Measurements from ENCODE around the gene OR5C1. TPM values are rescaled to one million over a fixed set of nuclear protein-coding genes. Genes with fewer than 3 reads are reported as not detected.
"Not testable (repeated sequence)": the region's sequence is repeated elsewhere in the genome, so short reads cannot be mapped to it uniquely, and the experiment has no call there.

OR5C1 gene
- total and polyA plus RNA-seq, 4 donors: not detected

DNA sequence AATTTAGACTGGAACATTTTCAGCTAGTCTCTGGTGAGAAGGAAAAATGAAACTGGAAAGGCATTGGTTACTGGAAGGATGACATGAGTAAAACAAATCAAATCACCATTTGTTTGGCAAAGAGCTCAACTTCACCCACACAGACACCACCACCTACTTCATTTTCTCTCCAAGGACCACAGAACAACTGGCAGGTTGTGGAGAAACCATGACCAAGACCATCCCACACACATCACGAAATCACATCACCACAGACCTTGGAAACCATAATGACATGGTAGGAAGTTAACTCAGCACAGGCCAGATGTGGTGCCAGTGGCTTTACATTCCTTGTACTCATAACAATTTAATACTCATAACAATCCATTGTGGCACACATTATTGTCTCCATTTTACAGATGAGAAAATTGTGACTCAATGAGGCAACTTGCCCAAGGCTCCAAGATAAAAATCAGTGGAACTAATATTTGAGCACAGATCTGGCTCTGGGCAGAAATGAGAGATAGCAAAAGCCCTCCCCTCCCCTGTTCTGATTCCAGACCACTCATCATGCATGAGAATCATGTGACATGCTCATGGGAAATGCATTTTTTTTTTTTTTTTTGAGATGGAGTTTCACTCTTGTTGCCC, 18.7 kb downstream of the OR5C1 start:
- H3K36me3 ChIP-seq (ENCODE audit: control insufficient read depth in 1 of 2, insufficient read depth in 2 of 2, low read length in 1 of 2): no peaks in the 10 kb centered on the region
- no peaks in the 10 kb centered on the region for H3K9me3 ChIP-seq (ENCODE audit: control insufficient read depth, low read length)
- no peak overlapping the region for H3K27ac ChIP-seq (ENCODE audit: low read depth in 1 of 2, low read length in 2 of 2)
- H3K4me1 ChIP-seq (ENCODE audit: control insufficient read depth in 1 of 2, insufficient read depth in 2 of 2, low read length in 2 of 2): no peaks in the 10 kb centered on the region
- DNase-seq (no peak), ATAC-seq (ENCODE audit: low FRiP score) (no peak)
- WGBS, 2 donors: 21 to 32% methylated on average over 1 of the region's 1 CpG
- no peak overlapping the region for H3K4me3 ChIP-seq (ENCODE audit: low read length in 2 of 2)
- H3K27me3 ChIP-seq (ENCODE audit: control insufficient read depth in 1 of 2, insufficient read depth in 2 of 2, low read length in 1 of 2): no peaks in the 10 kb centered on the region
- intact Hi-C loops (cut with DNase I): loop anchor here in 1 of 2 donors (10.0 kb wide), 1 partner anchor 703 kb away; no protein-coding TSS in a partner anchor

- no peaks in the 10 kb centered on the region for H3K27me3 ChIP-seq (ENCODE audit: control insufficient read depth in 1 of 2, insufficient read depth in 2 of 2, low read length in 1 of 2)
- H3K36me3 ChIP-seq (ENCODE audit: control insufficient read depth in 1 of 2, insufficient read depth in 2 of 2, low read length in 1 of 2): no peaks in the 10 kb centered on the region
- no peak overlapping the region for H3K4me3 ChIP-seq (ENCODE audit: low read length in 2 of 2)
- intact Hi-C loops (cut with DNase I): loop anchor here in 1 of 2 donors (2.0 to 10.0 kb wide), 2 partner anchors 343 to 703 kb away; no protein-coding TSS in a partner anchor
- H3K4me1 ChIP-seq (ENCODE audit: control insufficient read depth in 1 of 2, insufficient read depth in 2 of 2, low read length in 2 of 2): no peaks in the 10 kb centered on the region
- ATAC-seq (ENCODE audit: low FRiP score) (no peak), DNase-seq (no peak)
- no peaks in the 10 kb centered on the region for H3K9me3 ChIP-seq (ENCODE audit: control insufficient read depth, low read length)
- WGBS, 2 donors: 96% methylated on average over 3 of the region's 3 CpGs
- no peak overlapping the region for H3K27ac ChIP-seq (ENCODE audit: low read depth in 1 of 2, low read length in 2 of 2)
Observed at GRCh38 chr9:122808141-122808540, 19.4 kb downstream of the OR5C1 start.

DNA sequence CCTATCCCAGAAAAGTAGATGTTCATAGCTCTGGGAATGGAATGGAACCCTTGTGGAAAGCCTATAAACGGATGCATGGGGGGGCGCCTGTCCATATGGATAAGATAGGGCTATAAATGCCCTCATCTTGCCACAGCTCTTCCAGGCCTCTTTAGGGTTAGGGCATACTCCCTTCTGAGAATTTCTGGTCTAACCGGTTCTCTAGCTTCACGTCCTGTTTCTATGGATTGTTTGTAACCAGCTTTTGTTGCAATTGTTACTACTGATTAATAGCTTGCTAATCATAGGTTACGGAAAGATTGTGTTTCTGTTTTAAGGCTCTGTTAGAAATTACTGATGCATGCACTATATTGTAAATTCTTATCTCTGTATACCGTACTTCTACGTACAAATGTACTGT, 20.5 kb downstream of the OR5C1 start:
- not testable (repeated sequence) for DNase-seq; H3K27ac ChIP-seq (ENCODE audit: low read depth in 1 of 2, low read length in 2 of 2); H3K4me3 ChIP-seq (ENCODE audit: low read length in 2 of 2); ATAC-seq (ENCODE audit: low FRiP score); H3K27me3 ChIP-seq (ENCODE audit: control insufficient read depth in 1 of 2, insufficient read depth in 2 of 2, low read length in 1 of 2); H3K9me3 ChIP-seq (ENCODE audit: control insufficient read depth, low read length); H3K4me1 ChIP-seq (ENCODE audit: control insufficient read depth in 1 of 2, insufficient read depth in 2 of 2, low read length in 2 of 2); H3K36me3 ChIP-seq (ENCODE audit: control insufficient read depth in 1 of 2, insufficient read depth in 2 of 2, low read length in 1 of 2)
- 89% methylated on average over 7 of the region's 7 CpGs for WGBS, 2 donors
- intact Hi-C loops (cut with DNase I): loop anchor here in 1 of 2 donors (2.0 to 10.0 kb wide), 2 partner anchors 344 to 704 kb away; no protein-coding TSS in a partner anchor

DNA sequence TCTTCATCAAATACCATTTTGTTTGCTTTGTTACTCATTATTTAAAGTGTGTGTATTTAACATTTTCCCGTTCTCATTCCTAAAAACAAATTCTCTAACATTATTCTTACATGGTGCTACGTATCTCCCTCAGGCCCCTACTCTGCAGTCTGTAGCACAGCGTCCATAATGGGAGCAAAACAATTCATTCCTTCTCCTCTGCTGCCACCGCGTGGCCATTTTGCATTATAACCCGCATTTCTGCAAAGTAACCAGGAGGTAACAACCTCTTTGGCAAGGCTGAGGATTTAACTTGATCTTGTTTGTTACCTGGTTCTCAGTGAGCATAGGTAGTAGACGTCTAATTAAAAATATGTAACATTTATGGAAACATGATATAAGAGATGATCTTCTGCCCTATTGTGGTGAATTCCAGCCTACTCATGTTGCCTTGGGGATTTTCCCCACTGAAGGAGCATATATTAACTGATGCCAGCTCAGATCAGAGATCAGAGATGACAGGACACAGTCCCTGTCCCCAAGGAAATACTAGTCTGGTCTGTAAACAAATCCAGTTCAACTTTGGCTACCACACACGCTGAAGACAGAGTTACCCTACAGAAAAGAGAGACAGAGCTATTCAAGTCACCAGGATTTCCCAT, 21.7 kb downstream of the OR5C1 start:
- peak; percentile 84 for ATAC-seq (ENCODE audit: low FRiP score)
- peak; percentile 71 to 90 for DNase-seq
- Histone ChIP-seq H3K4me1 (ENCODE audit: control insufficient read depth in 1 of 2, insufficient read depth in 2 of 2, low read length in 2 of 2) (no peaks in the 10 kb centered on the region), H3K27ac (ENCODE audit: low read depth in 1 of 2, low read length in 2 of 2) (no peak overlapping the region), H3K27me3 (ENCODE audit: control insufficient read depth in 1 of 2, insufficient read depth in 2 of 2, low read length in 1 of 2) (no peaks in the 10 kb centered on the region), H3K36me3 (ENCODE audit: control insufficient read depth in 1 of 2, insufficient read depth in 2 of 2, low read length in 1 of 2) (no peaks in the 10 kb centered on the region), H3K9me3 (ENCODE audit: control insufficient read depth, low read length) (no peaks in the 10 kb centered on the region), H3K4me3 (ENCODE audit: low read length in 2 of 2) (no peak overlapping the region)
- WGBS, 2 donors: 4% methylated on average over 8 of the region's 8 CpGs
- intact Hi-C loops (cut with DNase I): loop anchor here (2.0 to 10.0 kb wide), 3 partner anchors 346 to 686 kb away; no protein-coding TSS in a partner anchor

DNA sequence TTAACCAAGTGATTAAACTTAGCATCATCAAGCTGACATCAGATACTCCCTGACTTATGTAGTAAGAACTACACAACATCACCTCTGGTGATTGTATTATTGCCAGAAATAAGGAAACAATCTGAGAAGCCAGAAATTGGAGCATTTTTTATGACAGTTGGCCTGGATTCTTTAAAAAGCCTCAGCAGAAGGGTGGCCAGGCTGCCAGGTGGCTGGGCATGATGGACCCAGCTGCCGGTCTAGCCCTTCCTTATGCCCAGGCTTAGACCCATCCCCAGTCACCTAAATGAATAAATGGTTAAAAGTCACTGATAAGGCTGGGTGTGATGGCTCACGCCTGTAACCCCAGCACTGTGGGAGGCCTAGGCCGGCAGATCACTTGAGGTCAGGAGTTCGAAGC, 24.0 kb downstream of the OR5C1 start:
- Histone ChIP-seq H3K36me3 (ENCODE audit: control insufficient read depth in 1 of 2, insufficient read depth in 2 of 2, low read length in 1 of 2) (no peaks in the 10 kb centered on the region), H3K4me1 (ENCODE audit: control insufficient read depth in 1 of 2, insufficient read depth in 2 of 2, low read length in 2 of 2) (no peaks in the 10 kb centered on the region), H3K9me3 (ENCODE audit: control insufficient read depth, low read length) (no peaks in the 10 kb centered on the region), H3K27me3 (ENCODE audit: control insufficient read depth in 1 of 2, insufficient read depth in 2 of 2, low read length in 1 of 2) (no peaks in the 10 kb centered on the region), H3K27ac (ENCODE audit: low read depth in 1 of 2, low read length in 2 of 2) (no peak overlapping the region), H3K4me3 (ENCODE audit: low read length in 2 of 2) (no peak overlapping the region)
- intact Hi-C loops (cut with DNase I): loop anchor here (5.0 to 10.0 kb wide), 2 partner anchors 460 to 688 kb away; no protein-coding TSS in a partner anchor
- DNase-seq (no peak), ATAC-seq (ENCODE audit: low FRiP score) (no peak)
- 80 to 90% methylated on average over 4 of the region's 4 CpGs for WGBS, 2 donors

DNA sequence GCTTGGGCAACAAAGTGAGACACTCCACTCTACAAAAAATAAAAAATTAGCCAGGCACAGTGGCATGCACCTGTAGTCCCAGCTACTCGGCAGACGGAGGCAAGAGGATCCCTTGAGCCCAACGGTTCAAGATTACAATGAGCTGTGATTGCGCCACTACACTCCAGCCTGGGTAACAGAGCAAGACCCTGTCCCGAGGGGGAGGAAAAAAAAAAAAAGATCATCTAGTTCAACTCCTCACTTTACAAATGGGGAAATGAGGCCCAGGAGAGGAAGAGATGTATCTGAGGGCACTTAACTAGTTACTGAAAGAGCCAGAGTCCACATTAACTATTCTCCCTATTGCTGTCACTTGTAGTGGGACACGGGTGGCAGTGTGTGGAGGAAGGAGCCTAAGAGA, 25.8 kb downstream of the OR5C1 start:
- H3K4me1 ChIP-seq (ENCODE audit: control insufficient read depth in 1 of 2, insufficient read depth in 2 of 2, low read length in 2 of 2): no peaks in the 10 kb centered on the region
- no peak overlapping the region for H3K4me3 ChIP-seq (ENCODE audit: low read length in 2 of 2)
- WGBS, 2 donors: 79 to 81% methylated on average over 6 of the region's 6 CpGs
- no peaks in the 10 kb centered on the region for H3K9me3 ChIP-seq (ENCODE audit: control insufficient read depth, low read length)
- H3K27me3 ChIP-seq (ENCODE audit: control insufficient read depth in 1 of 2, insufficient read depth in 2 of 2, low read length in 1 of 2): no peaks in the 10 kb centered on the region
- DNase-seq (no peak), ATAC-seq (ENCODE audit: low FRiP score) (no peak)
- H3K27ac ChIP-seq (ENCODE audit: low read depth in 1 of 2, low read length in 2 of 2): no peak overlapping the region
- intact Hi-C loops (cut with DNase I): loop anchor here (5.0 to 10.0 kb wide), 2 partner anchors 462 to 690 kb away; no protein-coding TSS in a partner anchor
- H3K36me3 ChIP-seq (ENCODE audit: control insufficient read depth in 1 of 2, insufficient read depth in 2 of 2, low read length in 1 of 2): no peaks in the 10 kb centered on the region

DNA sequence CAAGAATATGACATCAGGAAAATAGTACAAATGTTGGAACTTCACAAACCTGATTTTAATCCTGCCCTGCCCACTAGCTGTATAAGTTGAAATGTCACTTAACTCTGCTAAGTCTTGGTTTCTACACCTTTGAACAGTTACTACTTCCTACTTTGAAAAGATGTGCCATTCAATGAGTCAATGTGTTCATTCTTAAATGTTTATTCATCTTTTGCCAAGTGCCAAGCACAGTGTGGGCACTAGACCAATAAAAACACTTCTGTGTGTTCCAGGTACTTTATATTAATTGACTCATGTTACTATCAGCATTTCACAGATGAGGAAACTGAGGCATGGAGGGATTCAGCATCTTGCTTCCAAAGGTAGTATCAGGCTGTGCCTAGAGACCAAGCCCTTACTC, 26.8 kb downstream of the OR5C1 start:
- ATAC-seq (ENCODE audit: low FRiP score) (no peak), DNase-seq (no peak)
- Histone ChIP-seq H3K4me1 (ENCODE audit: control insufficient read depth in 1 of 2, insufficient read depth in 2 of 2, low read length in 2 of 2) (no peaks in the 10 kb centered on the region), H3K36me3 (ENCODE audit: control insufficient read depth in 1 of 2, insufficient read depth in 2 of 2, low read length in 1 of 2) (peaks cover 0 to 2% of the 10 kb centered on the region in 2 donors), H3K9me3 (ENCODE audit: control insufficient read depth, low read length) (no peaks in the 10 kb centered on the region), H3K27me3 (ENCODE audit: control insufficient read depth in 1 of 2, insufficient read depth in 2 of 2, low read length in 1 of 2) (no peaks in the 10 kb centered on the region), H3K4me3 (ENCODE audit: low read length in 2 of 2) (no peak overlapping the region), H3K27ac (ENCODE audit: low read depth in 1 of 2, low read length in 2 of 2) (no peak overlapping the region)
- intact Hi-C loops (cut with DNase I): loop anchor here (10.0 kb wide), 1 partner anchor 691 kb away; no protein-coding TSS in a partner anchor

GRCh38 chr9:122816163-122816867, 27.6 kb downstream of the OR5C1 start:
- H3K4me3 ChIP-seq (ENCODE audit: low read length in 2 of 2): no peak overlapping the region
- H3K27me3 ChIP-seq (ENCODE audit: control insufficient read depth in 1 of 2, insufficient read depth in 2 of 2, low read length in 1 of 2): no peaks in the 10 kb centered on the region
- intact Hi-C loops (cut with DNase I): loop anchor here (10.0 kb wide), 1 partner anchor 692 kb away; no protein-coding TSS in a partner anchor
- DNase-seq (peak in 1 of 2 donors; percentile 62), ATAC-seq (ENCODE audit: low FRiP score) (peak; percentile 72)
- no peaks in the 10 kb centered on the region for H3K4me1 ChIP-seq (ENCODE audit: control insufficient read depth in 1 of 2, insufficient read depth in 2 of 2, low read length in 2 of 2)
- peaks cover 0 to 2% of the 10 kb centered on the region in 2 donors for H3K36me3 ChIP-seq (ENCODE audit: control insufficient read depth in 1 of 2, insufficient read depth in 2 of 2, low read length in 1 of 2)
- 66 to 69% methylated on average over 17 of the region's 17 CpGs for WGBS, 2 donors
- no peak overlapping the region for H3K27ac ChIP-seq (ENCODE audit: low read depth in 1 of 2, low read length in 2 of 2)
- H3K9me3 ChIP-seq (ENCODE audit: control insufficient read depth, low read length): no peaks in the 10 kb centered on the region
